Esophagus muscularis mucosa (tissue), 3 donors: ENCODE measurements around the gene ANKLE2.

Experiments
- CTCF ChIP-seq, 3 experiments: fragments of 200-600 bp in 2 of 3; fragments of 450-650 bp in 1 of 3; sonication (generic) in 2 of 3; IDR thresholded peaks; one replicate each; pipeline ENCODE4 v1.5.1; 2017 to 2019; ENCODE audit warnings: antibody characterized with exemption in 3 of 3, mild to moderate bottlenecking in 2 of 3, moderate library complexity in 1 of 3
- EP300 ChIP-seq: sonication (generic); formaldehyde crosslinking; IDR thresholded peaks from one replicate; pipeline ENCODE4 v1.6.1; 2017; ENCODE audit warnings: antibody characterized with exemption

DNA sequence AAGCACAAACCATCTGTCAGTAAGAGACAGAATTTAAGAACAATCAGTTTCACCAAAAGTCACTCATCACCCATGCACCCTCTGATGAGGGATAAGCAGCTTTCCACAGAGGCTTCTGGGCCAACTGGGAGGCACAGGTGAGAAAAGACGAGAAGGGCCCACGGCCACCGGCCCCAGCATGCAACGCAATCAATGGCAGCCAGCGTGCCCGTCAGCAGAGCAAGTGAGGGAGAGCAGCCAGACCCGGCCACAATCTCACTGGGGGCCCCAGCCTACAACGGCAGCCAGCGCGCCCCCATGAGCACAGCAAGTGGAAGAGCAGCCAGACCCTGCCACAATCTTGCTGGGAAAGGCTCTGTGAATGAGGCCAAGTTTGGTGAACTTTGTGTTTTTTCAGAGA is 13.3 kb downstream of the ANKLE2 start:
- TF ChIP-seq CTCF (IDR thresholded peaks at IDR 0.05): no peak
- TF ChIP-seq EP300: no peak
